Measurements from ENCODE around the gene LRRC1.

The LRRC1 gene

DNA sequence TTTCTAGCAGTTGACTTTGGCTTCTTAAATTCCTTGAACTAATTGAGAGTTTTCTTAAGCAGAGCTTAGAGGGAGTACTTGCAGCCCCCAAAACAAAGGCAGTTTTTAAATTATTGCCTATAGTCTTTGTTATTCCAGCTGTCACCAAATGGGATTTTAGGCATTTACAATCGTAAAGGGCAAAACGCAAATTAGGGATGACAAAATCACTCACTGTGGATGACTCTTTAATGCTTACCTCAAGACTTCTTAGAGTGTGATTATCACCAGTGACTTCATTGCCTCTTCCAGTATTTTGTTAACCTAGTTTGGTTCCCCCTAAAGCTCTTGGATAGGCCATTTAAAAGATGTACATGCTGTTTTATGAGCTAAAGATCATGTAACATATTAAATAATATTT is 126.8 kb downstream of the LRRC1 start:
- H3K36me3 ChIP-seq (ENCODE audit: control insufficient read depth in 2 of 2, insufficient read depth in 1 of 2, low read length in 2 of 2): peaks cover 3 to 22% of the 10 kb centered on the region in 2 experiments; a peak in 2 of 3 replicates
- H3K4me1 ChIP-seq (ENCODE audit: control insufficient read depth, insufficient read depth, low read length): peaks cover 3% of the 10 kb centered on the region
- POLR2A ChIA-PET: no interaction called here
- H3K4me3 ChIP-seq (ENCODE audit: low read depth, low read length): no peak overlapping the region
- no peak overlapping the region for H3K27ac ChIP-seq (ENCODE audit: extremely low read depth, low read depth, low read length)
- CTCF ChIA-PET: interaction anchor here (0.9 kb wide), 1 partner anchor 193 kb away, joined by 3 read pairs; no protein-coding TSS in a partner anchor
- no peaks in the 10 kb centered on the region for H3K9me3 ChIP-seq (ENCODE audit: control insufficient read depth, insufficient read depth, low read depth, low read length)
- TF ChIP-seq ZNF10 (tag by site-specific recombination; IDR thresholded peaks at IDR 0.05): no peak
- 0 out of 2 replicates have a peak, but pooled peaks have one; percentile 20 for TF ChIP-seq ZNF24 (tag by site-specific recombination; IDR thresholded peaks at IDR 0.05)
- no peak for TF ChIP-seq ZNF404 (tag by site-specific recombination; IDR thresholded peaks at IDR 0.05)
- TF ChIP-seq ZNF664 (tag by site-specific recombination; IDR thresholded peaks at IDR 0.05): no peak
- TF ChIP-seq ZNF521 (tag by site-specific recombination; IDR thresholded peaks at IDR 0.05): no peak
- TF ChIP-seq ZNF596 (tag by site-specific recombination; IDR thresholded peaks at IDR 0.05): no peak
- TF ChIP-seq, protein P1, sequence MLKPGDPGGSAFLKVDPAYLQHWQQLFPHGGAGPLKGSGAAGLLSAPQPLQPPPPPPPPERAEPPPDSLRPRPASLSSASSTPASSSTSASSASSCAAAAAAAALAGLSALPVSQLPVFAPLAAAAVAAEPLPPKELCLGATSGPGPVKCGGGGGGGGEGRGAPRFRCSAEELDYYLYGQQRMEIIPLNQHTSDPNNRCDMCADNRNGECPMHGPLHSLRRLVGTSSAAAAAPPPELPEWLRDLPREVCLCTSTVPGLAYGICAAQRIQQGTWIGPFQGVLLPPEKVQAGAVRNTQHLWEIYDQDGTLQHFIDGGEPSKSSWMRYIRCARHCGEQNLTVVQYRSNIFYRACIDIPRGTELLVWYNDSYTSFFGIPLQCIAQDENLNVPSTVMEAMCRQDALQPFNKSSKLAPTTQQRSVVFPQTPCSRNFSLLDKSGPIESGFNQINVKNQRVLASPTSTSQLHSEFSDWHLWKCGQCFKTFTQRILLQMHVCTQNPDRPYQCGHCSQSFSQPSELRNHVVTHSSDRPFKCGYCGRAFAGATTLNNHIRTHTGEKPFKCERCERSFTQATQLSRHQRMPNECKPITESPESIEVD (tag by site-specific recombination; IDR thresholded peaks at IDR 0.05): peak; percentile 68
- TF ChIP-seq ZNF274 (IDR thresholded peaks at IDR 0.05; ENCODE audit: low read length): no peak
- TF ChIP-seq ZNF274 (tag by site-specific recombination; IDR thresholded peaks at IDR 0.05; ENCODE audit: borderline replicate concordance): no peak
- TF ChIP-seq OVOL3 (tag by site-specific recombination; IDR thresholded peaks at IDR 0.05): no peak
- TF ChIP-seq BCL11B (tag by site-specific recombination; IDR thresholded peaks at IDR 0.05; ENCODE audit: low read depth): no peak
- TF ChIP-seq ZNF112 (tag by site-specific recombination; IDR thresholded peaks at IDR 0.05): no peak
- TF ChIP-seq ZNF785 (tag by site-specific recombination; IDR thresholded peaks at IDR 0.05): no peak
- TF ChIP-seq ZNF184 (tag by site-specific recombination; IDR thresholded peaks at IDR 0.05): no peak
- no peak for TF ChIP-seq ZNF302 (tag by site-specific recombination; IDR thresholded peaks at IDR 0.05; ENCODE audit: low read depth)
- TF ChIP-seq ZNF777 (tag by site-specific recombination; IDR thresholded peaks at IDR 0.05; ENCODE audit: borderline replicate concordance): no peak
- no peak for TF ChIP-seq ZNF600 (tag by site-specific recombination; IDR thresholded peaks at IDR 0.05)
- no peak for TF ChIP-seq ZNF701 (tag by site-specific recombination; IDR thresholded peaks at IDR 0.05)
- TF ChIP-seq, protein P2, sequence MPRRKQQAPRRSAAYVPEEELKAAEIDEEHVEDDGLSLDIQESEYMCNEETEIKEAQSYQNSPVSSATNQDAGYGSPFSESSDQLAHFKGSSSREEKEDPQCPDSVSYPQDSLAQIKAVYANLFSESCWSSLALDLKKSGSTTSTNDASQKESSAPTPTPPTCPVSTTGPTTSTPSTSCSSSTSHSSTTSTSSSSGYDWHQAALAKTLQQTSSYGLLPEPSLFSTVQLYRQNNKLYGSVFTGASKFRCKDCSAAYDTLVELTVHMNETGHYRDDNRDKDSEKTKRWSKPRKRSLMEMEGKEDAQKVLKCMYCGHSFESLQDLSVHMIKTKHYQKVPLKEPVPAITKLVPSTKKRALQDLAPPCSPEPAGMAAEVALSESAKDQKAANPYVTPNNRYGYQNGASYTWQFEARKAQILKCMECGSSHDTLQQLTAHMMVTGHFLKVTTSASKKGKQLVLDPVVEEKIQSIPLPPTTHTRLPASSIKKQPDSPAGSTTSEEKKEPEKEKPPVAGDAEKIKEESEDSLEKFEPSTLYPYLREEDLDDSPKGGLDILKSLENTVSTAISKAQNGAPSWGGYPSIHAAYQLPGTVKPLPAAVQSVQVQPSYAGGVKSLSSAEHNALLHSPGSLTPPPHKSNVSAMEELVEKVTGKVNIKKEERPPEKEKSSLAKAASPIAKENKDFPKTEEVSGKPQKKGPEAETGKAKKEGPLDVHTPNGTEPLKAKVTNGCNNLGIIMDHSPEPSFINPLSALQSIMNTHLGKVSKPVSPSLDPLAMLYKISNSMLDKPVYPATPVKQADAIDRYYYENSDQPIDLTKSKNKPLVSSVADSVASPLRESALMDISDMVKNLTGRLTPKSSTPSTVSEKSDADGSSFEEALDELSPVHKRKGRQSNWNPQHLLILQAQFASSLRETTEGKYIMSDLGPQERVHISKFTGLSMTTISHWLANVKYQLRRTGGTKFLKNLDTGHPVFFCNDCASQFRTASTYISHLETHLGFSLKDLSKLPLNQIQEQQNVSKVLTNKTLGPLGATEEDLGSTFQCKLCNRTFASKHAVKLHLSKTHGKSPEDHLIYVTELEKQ (tag by site-specific recombination; IDR thresholded peaks at IDR 0.05; ENCODE audit: borderline replicate concordance): no peak
- TF ChIP-seq, protein P3, sequence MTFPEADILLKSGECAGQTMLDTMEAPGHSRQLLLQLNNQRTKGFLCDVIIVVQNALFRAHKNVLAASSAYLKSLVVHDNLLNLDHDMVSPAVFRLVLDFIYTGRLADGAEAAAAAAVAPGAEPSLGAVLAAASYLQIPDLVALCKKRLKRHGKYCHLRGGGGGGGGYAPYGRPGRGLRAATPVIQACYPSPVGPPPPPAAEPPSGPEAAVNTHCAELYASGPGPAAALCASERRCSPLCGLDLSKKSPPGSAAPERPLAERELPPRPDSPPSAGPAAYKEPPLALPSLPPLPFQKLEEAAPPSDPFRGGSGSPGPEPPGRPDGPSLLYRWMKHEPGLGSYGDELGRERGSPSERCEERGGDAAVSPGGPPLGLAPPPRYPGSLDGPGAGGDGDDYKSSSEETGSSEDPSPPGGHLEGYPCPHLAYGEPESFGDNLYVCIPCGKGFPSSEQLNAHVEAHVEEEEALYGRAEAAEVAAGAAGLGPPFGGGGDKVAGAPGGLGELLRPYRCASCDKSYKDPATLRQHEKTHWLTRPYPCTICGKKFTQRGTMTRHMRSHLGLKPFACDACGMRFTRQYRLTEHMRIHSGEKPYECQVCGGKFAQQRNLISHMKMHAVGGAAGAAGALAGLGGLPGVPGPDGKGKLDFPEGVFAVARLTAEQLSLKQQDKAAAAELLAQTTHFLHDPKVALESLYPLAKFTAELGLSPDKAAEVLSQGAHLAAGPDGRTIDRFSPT (tag by site-specific recombination; IDR thresholded peaks at IDR 0.05): peak; percentile 59; the same call in 1 of the 2 replicates
- TF ChIP-seq, protein P4, sequence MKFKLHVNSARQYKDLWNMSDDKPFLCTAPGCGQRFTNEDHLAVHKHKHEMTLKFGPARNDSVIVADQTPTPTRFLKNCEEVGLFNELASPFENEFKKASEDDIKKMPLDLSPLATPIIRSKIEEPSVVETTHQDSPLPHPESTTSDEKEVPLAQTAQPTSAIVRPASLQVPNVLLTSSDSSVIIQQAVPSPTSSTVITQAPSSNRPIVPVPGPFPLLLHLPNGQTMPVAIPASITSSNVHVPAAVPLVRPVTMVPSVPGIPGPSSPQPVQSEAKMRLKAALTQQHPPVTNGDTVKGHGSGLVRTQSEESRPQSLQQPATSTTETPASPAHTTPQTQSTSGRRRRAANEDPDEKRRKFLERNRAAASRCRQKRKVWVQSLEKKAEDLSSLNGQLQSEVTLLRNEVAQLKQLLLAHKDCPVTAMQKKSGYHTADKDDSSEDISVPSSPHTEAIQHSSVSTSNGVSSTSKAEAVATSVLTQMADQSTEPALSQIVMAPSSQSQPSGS (tag by site-specific recombination; IDR thresholded peaks at IDR 0.05; ENCODE audit: low read depth): no peak
- TF ChIP-seq BCL11A (tag by site-specific recombination; IDR thresholded peaks at IDR 0.05; ENCODE audit: low read depth): 0 out of 2 replicates have a peak, but pooled peaks have one; percentile 25
- no peak for TF ChIP-seq ZNF423 (tag by site-specific recombination; IDR thresholded peaks at IDR 0.05)
- TF ChIP-seq ZNF629 (tag by site-specific recombination; IDR thresholded peaks at IDR 0.05): peak; percentile 86
- peak; percentile 51; the same call in 1 of the 2 replicates for TF ChIP-seq ZEB2 (tag by site-specific recombination; IDR thresholded peaks at IDR 0.05)
- TF ChIP-seq, protein P5, sequence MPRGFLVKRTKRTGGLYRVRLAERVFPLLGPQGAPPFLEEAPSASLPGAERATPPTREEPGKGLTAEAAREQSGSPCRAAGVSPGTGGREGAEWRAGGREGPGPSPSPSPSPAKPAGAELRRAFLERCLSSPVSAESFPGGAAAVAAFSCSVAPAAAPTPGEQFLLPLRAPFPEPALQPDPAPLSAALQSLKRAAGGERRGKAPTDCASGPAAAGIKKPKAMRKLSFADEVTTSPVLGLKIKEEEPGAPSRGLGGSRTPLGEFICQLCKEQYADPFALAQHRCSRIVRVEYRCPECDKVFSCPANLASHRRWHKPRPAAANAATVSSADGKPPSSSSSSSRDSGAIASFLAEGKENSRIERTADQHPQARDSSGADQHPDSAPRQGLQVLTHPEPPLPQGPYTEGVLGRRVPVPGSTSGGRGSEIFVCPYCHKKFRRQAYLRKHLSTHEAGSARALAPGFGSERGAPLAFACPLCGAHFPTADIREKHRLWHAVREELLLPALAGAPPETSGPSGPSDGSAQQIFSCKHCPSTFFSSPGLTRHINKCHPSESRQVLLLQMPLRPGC (tag by site-specific recombination; IDR thresholded peaks at IDR 0.05): peak; percentile 51; the same call in 1 of the 2 replicates
- TF ChIP-seq, protein P6, sequence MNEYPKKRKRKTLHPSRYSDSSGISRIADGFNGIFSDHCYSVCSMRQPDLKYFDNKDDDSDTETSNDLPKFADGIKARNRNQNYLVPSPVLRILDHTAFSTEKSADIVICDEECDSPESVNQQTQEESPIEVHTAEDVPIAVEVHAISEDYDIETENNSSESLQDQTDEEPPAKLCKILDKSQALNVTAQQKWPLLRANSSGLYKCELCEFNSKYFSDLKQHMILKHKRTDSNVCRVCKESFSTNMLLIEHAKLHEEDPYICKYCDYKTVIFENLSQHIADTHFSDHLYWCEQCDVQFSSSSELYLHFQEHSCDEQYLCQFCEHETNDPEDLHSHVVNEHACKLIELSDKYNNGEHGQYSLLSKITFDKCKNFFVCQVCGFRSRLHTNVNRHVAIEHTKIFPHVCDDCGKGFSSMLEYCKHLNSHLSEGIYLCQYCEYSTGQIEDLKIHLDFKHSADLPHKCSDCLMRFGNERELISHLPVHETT (tag by site-specific recombination; IDR thresholded peaks at IDR 0.05): peak; percentile 44; the same call in 1 of the 2 replicates
- peak; percentile 26; the same call in 1 of the 2 replicates for TF ChIP-seq SP7 (tag by site-specific recombination; IDR thresholded peaks at IDR 0.05)

Measured in HEK293 (cell line).